PC-3 (cell line): ENCODE measurements around the gene DLG5. TPM values are rescaled to one million over a fixed set of nuclear protein-coding genes. Genes with fewer than 3 reads are reported as not detected.

Experiments used
- ATAC-seq: fragments of 200-7000 bp; cut with Tn5 transposase; 2 replicates; pipeline ENCODE4 v1.9.1; 2020; ENCODE audit warnings: mild to moderate bottlenecking, moderate library complexity
- BruUV-seq: library from RNA; stranded (reverse); fragments of 400-500 nt; replicated peaks from 2 replicates; lab custom pipeline; 2021; lab: Mats Ljungman, UMichigan
- CTCF ChIA-PET: fragments of 300-600 bp; sonication (Branson Sonifier 250); formaldehyde crosslinking; loops from one replicate; lab custom pipeline; 2022; ENCODE audit warnings: antibody characterized with exemption; lab: Charles Lee
- POLR2A ChIA-PET: fragments of 300-600 bp; sonication (Branson Sonifier 250); formaldehyde crosslinking; loops from one replicate; lab custom pipeline; 2022; ENCODE audit warnings: antibody characterized with exemption; ENCODE audit not compliant: unreplicated experiment; lab: Charles Lee
- DNase-seq: peaks from one replicate; pipeline ENCODE4 v3.0.0-alpha.2; 2015
- H2AFZ ChIP-seq: fragments of 300-600 bp; sonication (generic); 2 replicates; pipeline ENCODE4 v1.6.0; 2016; ENCODE audit warnings: antibody characterized with exemption, low read length
- H3F3A ChIP-seq: fragments of 300-600 bp; sonication (generic); one replicate; pipeline ENCODE4 v1.6.0; 2017; ENCODE audit warnings: antibody characterized with exemption, low read length, control low read depth, mild to moderate bottlenecking; ENCODE audit not compliant: unreplicated experiment
- H3K27ac ChIP-seq: fragments of 300-600 bp; sonication (generic); 2 replicates; pipeline ENCODE4 v1.5.1; 2016; ENCODE audit warnings: mild to moderate bottlenecking, low read length
- H3K27me3 ChIP-seq: fragments of 300-600 bp; sonication (generic); 2 replicates; pipeline ENCODE4 v1.6.1; 2016; ENCODE audit warnings: low read length, mixed read lengths
- H3K36me3 ChIP-seq: fragments of 300-600 bp; sonication (generic); 2 replicates; pipeline ENCODE4 v1.6.1; 2016; ENCODE audit warnings: low read depth, mixed run types, low read length, mixed read lengths
- H3K4me1 ChIP-seq: fragments of 300-600 bp; sonication (generic); 2 replicates; pipeline ENCODE4 v1.5.1; 2016; ENCODE audit warnings: low read length; ENCODE audit not compliant: insufficient read depth
- H3K4me2 ChIP-seq: fragments of 300-600 bp; sonication (generic); 2 replicates; pipeline ENCODE4 v1.6.0; 2016; ENCODE audit warnings: low read length
- H3K4me3 ChIP-seq: fragments of 300-600 bp; sonication (generic); 2 replicates; pipeline ENCODE4 v1.5.1; 2016; ENCODE audit warnings: mild to moderate bottlenecking, low read length, mixed read lengths
- H3K79me2 ChIP-seq: fragments of 300-600 bp; sonication (generic); 2 replicates; pipeline ENCODE4 v1.6.1; 2017; ENCODE audit warnings: low read length, mixed read lengths
- H3K9ac ChIP-seq: fragments of 300-600 bp; sonication (generic); 2 replicates; pipeline ENCODE4 v1.6.0; 2016; ENCODE audit warnings: mild to moderate bottlenecking, low read length
- H3K9me2 ChIP-seq: fragments of 300-600 bp; sonication (generic); replicated peaks from 2 replicates; pipeline ENCODE4 v1.6.1; 2016; ENCODE audit warnings: mixed run types, low read length, mixed read lengths
- H3K9me3 ChIP-seq: fragments of 300-600 bp; sonication (generic); 2 replicates; pipeline ENCODE4 v1.6.1; 2016; ENCODE audit warnings: low read length, mixed read lengths
- H4K20me1 ChIP-seq: fragments of 300-600 bp; sonication (generic); 2 replicates; pipeline ENCODE4 v1.6.1; 2016; ENCODE audit warnings: low read length, mixed read lengths
- EZH2 ChIP-seq: fragments of 300-600 bp; sonication (generic); IDR thresholded peaks from one replicate; pipeline ENCODE4 v1.6.1; 2017; ENCODE audit warnings: antibody characterized with exemption, mild to moderate bottlenecking, low read length; ENCODE audit not compliant: unreplicated experiment
- EZH2phosphoT487 ChIP-seq: fragments of 300-600 bp; sonication (generic); IDR thresholded peaks from 2 replicates; pipeline ENCODE4 v1.6.1; 2018; ENCODE audit warnings: mild to moderate bottlenecking, antibody characterized with exemption, low read length, borderline replicate concordance
- intact Hi-C: fragments of 100-400 bp; cut with micrococcal nuclease; formaldehyde crosslinking; loops from 2 replicates; pipeline ENCODE4 v1.9.0; 2023
- total RNA-seq: library from RNA; depleted of rRNA; stranded (reverse); fragments of >200 nt; gene quantifications from 2 replicates; pipeline ENCODE4 v1.2.3, GENCODE V29; 2014
- TF ChIP-seq, protein P1 (sequence below): fragments of 300-600 bp; sonication (generic); conservative IDR thresholded peaks from 2 replicates; pipeline ENCODE4 v1.5.1; 2017; ENCODE audit warnings: antibody characterized with exemption, low read depth, mild to moderate bottlenecking, low read length

Gene DLG5
- total RNA-seq, 1 experiment from 2014 or later: 118 TPM

DNA sequence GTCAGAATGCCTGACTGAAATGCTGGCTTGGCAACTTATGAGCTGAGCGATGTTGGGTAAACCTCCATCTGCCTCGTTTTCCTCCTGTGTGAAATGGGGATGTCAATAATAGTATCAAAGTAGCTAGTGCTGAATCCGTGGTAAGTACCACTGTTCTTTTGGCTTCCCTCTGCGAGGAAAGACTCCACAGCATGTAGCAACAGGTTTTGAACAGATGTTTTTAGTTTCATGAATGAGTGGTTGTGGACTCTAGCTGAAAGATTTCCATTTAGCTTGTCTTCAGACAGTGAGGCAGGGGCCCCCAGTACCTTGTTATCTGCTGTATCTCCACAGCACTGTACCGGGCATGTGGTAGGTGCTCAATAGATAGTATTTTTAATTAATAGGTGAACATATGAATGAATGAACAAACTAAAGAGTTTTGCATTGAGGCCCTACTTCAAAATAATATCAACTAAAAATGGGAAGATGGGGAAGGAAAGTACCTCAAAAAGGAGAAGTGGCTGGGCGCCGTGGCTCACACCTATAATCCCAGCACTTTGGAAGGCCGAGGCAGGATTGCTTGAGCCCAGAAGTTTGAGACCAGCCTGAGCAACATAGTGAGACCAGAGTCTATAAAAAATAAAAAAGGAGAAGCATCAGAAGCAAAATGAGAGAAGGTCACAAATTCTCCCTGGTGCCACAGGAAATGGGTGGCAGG is 5.6 kb upstream of the DLG5 start:
- Histone ChIP-seq H3K4me3 (no peak overlapping the region), H3K4me2 (no peak overlapping the region), H3K36me3 (no peaks in the 10 kb centered on the region), H3K4me1 (0 out of 2 replicates have a peak, but pooled peaks cover 2% of the 10 kb centered on the region), H3K9me3 (no peaks in the 10 kb centered on the region), H3K9ac (no peak overlapping the region), H3K27me3 (no peaks in the 10 kb centered on the region), H4K20me1 (no peaks in the 10 kb centered on the region), H2AFZ (no peak overlapping the region), H3F3A (no peaks in the 10 kb centered on the region), H3K9me2 (no peaks in the 10 kb centered on the region), H3K79me2 (no peaks in the 10 kb centered on the region), H3K27ac (no peak overlapping the region)
- intact Hi-C loops: no loop called here
- DNase-seq: no peak
- ChIA-PET CTCF (interaction anchor here (0.6 kb wide), 1 partner anchor 287 kb away, joined by 3 read pairs; no protein-coding TSS in a partner anchor), POLR2A (no interaction called here)
- no peak for ATAC-seq
- TF ChIP-seq EZH2phosphoT487: no peak
- TF ChIP-seq EZH2: no peak
- TF ChIP-seq, protein P1, sequence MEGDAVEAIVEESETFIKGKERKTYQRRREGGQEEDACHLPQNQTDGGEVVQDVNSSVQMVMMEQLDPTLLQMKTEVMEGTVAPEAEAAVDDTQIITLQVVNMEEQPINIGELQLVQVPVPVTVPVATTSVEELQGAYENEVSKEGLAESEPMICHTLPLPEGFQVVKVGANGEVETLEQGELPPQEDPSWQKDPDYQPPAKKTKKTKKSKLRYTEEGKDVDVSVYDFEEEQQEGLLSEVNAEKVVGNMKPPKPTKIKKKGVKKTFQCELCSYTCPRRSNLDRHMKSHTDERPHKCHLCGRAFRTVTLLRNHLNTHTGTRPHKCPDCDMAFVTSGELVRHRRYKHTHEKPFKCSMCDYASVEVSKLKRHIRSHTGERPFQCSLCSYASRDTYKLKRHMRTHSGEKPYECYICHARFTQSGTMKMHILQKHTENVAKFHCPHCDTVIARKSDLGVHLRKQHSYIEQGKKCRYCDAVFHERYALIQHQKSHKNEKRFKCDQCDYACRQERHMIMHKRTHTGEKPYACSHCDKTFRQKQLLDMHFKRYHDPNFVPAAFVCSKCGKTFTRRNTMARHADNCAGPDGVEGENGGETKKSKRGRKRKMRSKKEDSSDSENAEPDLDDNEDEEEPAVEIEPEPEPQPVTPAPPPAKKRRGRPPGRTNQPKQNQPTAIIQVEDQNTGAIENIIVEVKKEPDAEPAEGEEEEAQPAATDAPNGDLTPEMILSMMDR: no peak
- BruUV-seq: no TSS peak

DNA sequence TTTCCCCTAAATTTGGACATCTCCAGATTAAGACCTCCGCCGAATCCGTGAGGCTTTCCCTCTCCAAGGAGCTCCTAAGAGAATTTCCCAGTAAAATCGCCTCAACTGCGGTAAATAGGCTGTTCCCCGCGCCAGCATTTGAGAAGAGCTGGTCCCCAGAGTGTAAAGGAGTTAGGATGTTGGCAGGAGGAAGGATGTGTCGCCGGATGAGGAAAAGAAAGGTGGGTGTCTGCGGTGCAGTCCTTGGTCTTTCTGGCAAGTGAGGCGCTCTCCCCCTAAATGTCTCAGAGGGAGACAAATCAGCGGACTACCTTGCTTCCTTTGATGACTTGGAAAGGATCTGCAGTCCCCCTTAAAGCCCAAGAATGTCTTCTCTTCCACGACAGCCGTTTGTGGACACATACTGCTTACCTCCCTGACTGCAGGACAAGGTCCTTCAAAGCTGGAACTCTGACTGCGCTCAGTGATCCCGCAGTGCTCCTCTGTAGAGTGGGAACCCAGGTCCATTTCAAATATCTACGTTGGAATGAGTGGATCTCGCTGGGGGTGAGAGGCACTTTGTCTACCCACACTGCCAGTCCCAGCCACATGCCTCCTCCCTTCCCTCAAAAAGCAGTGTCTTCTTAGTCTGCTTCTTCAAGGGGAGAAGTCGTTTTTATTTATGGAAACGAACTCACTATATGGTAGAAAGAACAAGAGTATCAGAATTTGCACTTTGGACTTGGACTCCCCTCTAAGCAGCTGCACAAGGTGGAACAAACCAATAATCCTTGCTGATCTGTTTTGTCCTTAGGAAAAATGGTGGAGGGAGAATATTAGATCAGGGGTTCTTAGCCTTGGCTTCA is 1.1 kb upstream of the DLG5 start:
- H3K79me2 ChIP-seq: peaks cover 36% of the 10 kb centered on the region
- no peak for TF ChIP-seq EZH2phosphoT487
- TF ChIP-seq, protein P1: 0 out of 2 replicates have a peak, but pooled peaks have one; percentile 20
- no peak for TF ChIP-seq EZH2
- H3K36me3 ChIP-seq: no peaks in the 10 kb centered on the region
- DNase-seq: peak; percentile 44
- intact Hi-C loops: loop anchor here (2.0 to 10.0 kb wide), 5 partner anchors 43 to 763 kb away; partner anchors contain the start of gene POLR3A
- BruUV-seq: TSS peak; percentile 76
- POLR2A ChIA-PET: interaction anchor here (0.5 to 1.2 kb wide), 4 partner anchors 15 to 87 kb away, joined by 3 to 5 read pairs (median 4); no protein-coding TSS in a partner anchor
- peak overlapping the region; percentile 74 for H3K4me3 ChIP-seq
- peak overlapping the region; percentile 77 for H3K4me2 ChIP-seq
- peaks cover 30% of the 10 kb centered on the region for H3K4me1 ChIP-seq
- no peaks in the 10 kb centered on the region for H3K27me3 ChIP-seq
- H3K9me2 ChIP-seq: no peaks in the 10 kb centered on the region
- peaks cover 27% of the 10 kb centered on the region for H4K20me1 ChIP-seq
- no peaks in the 10 kb centered on the region for H3F3A ChIP-seq
- no peaks in the 10 kb centered on the region for H3K9me3 ChIP-seq
- ATAC-seq: no peak
- no peak overlapping the region for H3K27ac ChIP-seq
- peak overlapping the region; percentile 67 for H2AFZ ChIP-seq
- H3K9ac ChIP-seq: peak overlapping the region; percentile 64; the same call in 1 of the 2 replicates
- CTCF ChIA-PET: no interaction called here
